ENCODE measurements around the gene YIF1A. TPM values are rescaled to one million over a fixed set of nuclear protein-coding genes. Genes with fewer than 3 reads are reported as not detected.
A peak's percentile ranks its signal among the peaks of the same experiment; 100 is the strongest.

Gene YIF1A
- polyA plus RNA-seq, 1 donor (not counting 4 experiments of a cell fraction or from before 2014, with no cell fraction given), result 80.3 TPM

- H3K4me2 ChIP-seq (ENCODE audit: control insufficient read depth, extremely low read depth, insufficient read depth, low read depth, low read length), result no peak overlapping the region
- H3K4me1 ChIP-seq (ENCODE audit: control insufficient read depth, extremely low read depth, insufficient read depth, low read length), result peaks cover 13% of the 10 kb centered on the region
- H3K9ac ChIP-seq (ENCODE audit: control insufficient read depth, extremely low read depth, insufficient read depth, low read length), result no peak overlapping the region
- H3K27me3 ChIP-seq (ENCODE audit: control insufficient read depth, extremely low read depth, insufficient read depth, low read length), result peaks cover 29% of the 10 kb centered on the region
- DNase-seq (ENCODE audit: low read depth, low spot score) (no peak), FAIRE-seq (no peak)
- H3K9me3 ChIP-seq (ENCODE audit: control insufficient read depth, low read depth, low read length), result no peaks in the 10 kb centered on the region
- no peak overlapping the region for H2AFZ ChIP-seq (ENCODE audit: control insufficient read depth, low read length)
- H3K9me1 ChIP-seq (ENCODE audit: control insufficient read depth, extremely low read depth, insufficient read depth, low read length), result no peaks in the 10 kb centered on the region
- H4K20me1 ChIP-seq (ENCODE audit: control insufficient read depth, extremely low read depth, insufficient read depth, low read length), result no peaks in the 10 kb centered on the region
- peaks cover under 1 to 1% of the 10 kb centered on the region in 2 experiments for H3K36me3 ChIP-seq (ENCODE audit: control insufficient read depth in 2 of 2, extremely low read depth in 1 of 2, insufficient read depth in 2 of 2, low read length in 2 of 2)
- no peak overlapping the region for H3K27ac ChIP-seq (ENCODE audit: control insufficient read depth, insufficient read depth, low read length)
- peaks cover 10% of the 10 kb centered on the region for H3K79me2 ChIP-seq (ENCODE audit: control insufficient read depth, insufficient read depth, low read length)
- TF ChIP-seq CTCF (optimal IDR thresholded peaks at IDR 0.05 in 1 of 3, IDR thresholded peaks at IDR 0.05 in 1 of 3, conservative IDR thresholded peaks at IDR 0.05 in 1 of 3; ENCODE audit: extremely low read depth in 1 of 3, insufficient read depth in 2 of 3, low read length in 3 of 3) (no peak), EZH2 (IDR thresholded peaks at IDR 0.05; ENCODE audit: low read length) (peak; percentile 5)
- dilution Hi-C loops (cut with MboI; ENCODE audit: extremely low pct_ligation_motif_present, low sequenced_read_pairs), result no loop called here
- H3K4me3 ChIP-seq (ENCODE audit: control insufficient read depth in 2 of 3, extremely low read depth in 1 of 3, insufficient read depth in 2 of 3, low read depth in 1 of 3, low read length in 3 of 3), result no peak overlapping the region
Measured at GRCh38 chr11:66292543-66293332, 3.8 kb upstream of the YIF1A start.

GRCh38 chr11:66291706-66292542 is 3.0 kb upstream of the YIF1A start, which contains the start of gene TMEM151A:
TSS of gene TMEM151A (plus strand) at chr11:66291894. CDS start at chr11:66292014, 120 bp downstream.
- Histone ChIP-seq H3K4me2 (ENCODE audit: control insufficient read depth, extremely low read depth, insufficient read depth, low read depth, low read length) (peak within 1 kb of the TSS; percentile 60), H3K79me2 (ENCODE audit: control insufficient read depth, insufficient read depth, low read length) (peaks cover 18% of the 10 kb centered on the region), H4K20me1 (ENCODE audit: control insufficient read depth, extremely low read depth, insufficient read depth, low read length) (no peaks in the 10 kb centered on the region), H3K9me1 (ENCODE audit: control insufficient read depth, extremely low read depth, insufficient read depth, low read length) (no peaks in the 10 kb centered on the region), H3K27ac (ENCODE audit: control insufficient read depth, insufficient read depth, low read length) (no peak within 1 kb of the TSS), H3K4me3 (ENCODE audit: control insufficient read depth in 2 of 3, extremely low read depth in 1 of 3, insufficient read depth in 2 of 3, low read depth in 1 of 3, low read length in 3 of 3) (peak within 1 kb of the TSS; percentile 25 to 44 (median 43)), H3K36me3 (ENCODE audit: control insufficient read depth in 2 of 2, extremely low read depth in 1 of 2, insufficient read depth in 2 of 2, low read length in 2 of 2) (peaks cover 1 to 4% of the 10 kb centered on the region in 2 experiments), H3K9ac (ENCODE audit: control insufficient read depth, extremely low read depth, insufficient read depth, low read length) (no peak within 1 kb of the TSS), H2AFZ (ENCODE audit: control insufficient read depth, low read length) (peak within 1 kb of the TSS; percentile 22), H3K4me1 (ENCODE audit: control insufficient read depth, extremely low read depth, insufficient read depth, low read length) (peaks cover 16% of the 10 kb centered on the region), H3K9me3 (ENCODE audit: control insufficient read depth, low read depth, low read length) (no peaks in the 10 kb centered on the region), H3K27me3 (ENCODE audit: control insufficient read depth, extremely low read depth, insufficient read depth, low read length) (peaks cover 29% of the 10 kb centered on the region)
- dilution Hi-C loops (cut with MboI; ENCODE audit: extremely low pct_ligation_motif_present, low sequenced_read_pairs), result no loop called here
- no peak for FAIRE-seq
- TF ChIP-seq CTCF (optimal IDR thresholded peaks at IDR 0.05 in 1 of 3, IDR thresholded peaks at IDR 0.05 in 1 of 3, conservative IDR thresholded peaks at IDR 0.05 in 1 of 3; ENCODE audit: extremely low read depth in 1 of 3, insufficient read depth in 2 of 3, low read length in 3 of 3) (no peak), EZH2 (IDR thresholded peaks at IDR 0.05; ENCODE audit: low read length) (peak; percentile 17)
- no peak for DNase-seq (ENCODE audit: low read depth, low spot score)
